HepG2 (cell line): ENCODE results near the gene ARPC3. TPM values are rescaled to one million over a fixed set of nuclear protein-coding genes. Genes with fewer than 3 reads are reported as not detected.

ENCODE experiments used
- ATAC-seq: fragments of 200-7000 bp; cut with Tn5 transposase; 3 replicates; pipeline ENCODE4 v1.9.1; 2020; ENCODE audit warnings: mild to moderate bottlenecking, moderate library complexity
- BruUV-seq: library from RNA; stranded (reverse); fragments of 400-500 nt; replicated peaks from 2 replicates; lab custom pipeline; 2021; lab: Mats Ljungman, UMichigan
- CTCF ChIA-PET: fragments of 300-600 bp; formaldehyde crosslinking; extraction: SDS; loops from one replicate; lab custom pipeline; 2021; ENCODE audit warnings: low total read pairs, inconsistent platforms, low intra/inter-chr PET ratio; lab: Yijun Ruan, JAX
- POLR2A ChIA-PET: fragments of 350-600 bp; sonication (Branson Sonifier 250); formaldehyde crosslinking; loops from one replicate; lab custom pipeline; 2020; ENCODE audit warnings: antibody characterized with exemption, inconsistent platforms; lab: Yijun Ruan, JAX
- DNase-seq: peaks from one replicate; pipeline ENCODE4 v3.0.0-alpha.2; 2015; ENCODE audit warnings: low spot score
- FAIRE-seq: peaks from 3 replicates; lab custom pipeline; 2011; peaks lifted over from hg19 to GRCh38; lab: Jason Lieb, UNC
- H2AFZ ChIP-seq: one replicate; pipeline ENCODE4 v1.6.1; 2011; ENCODE audit warnings: low read length, inconsistent platforms
- H3K27ac ChIP-seq: fragments of 300-600 bp; 3 replicates; pipeline ENCODE4 v1.8.0; 2011; ENCODE audit warnings: mixed run types, mild to moderate bottlenecking, mixed read lengths, low read length, inconsistent platforms; ENCODE audit not compliant: insufficient read depth; ENCODE audit errors: extremely low read length
- H3K27me3 ChIP-seq, 2 experiments: fragments of 200-600 bp in 1 of 2; 2 replicates in 1 of 2; 3 replicates in 1 of 2; pipeline versions ENCODE4 v1.6.0 to v1.8.0; 2011; ENCODE audit warnings: low read length in 2 of 2, mild to moderate bottlenecking in 2 of 2, moderate library complexity in 2 of 2, inconsistent platforms in 1 of 2; ENCODE audit not compliant: insufficient read depth in 2 of 2, control insufficient read depth in 1 of 2
- H3K36me3 ChIP-seq, 2 experiments: fragments of 200-600 bp in 1 of 2; replicated peaks in 1 of 2; 2 replicates in 1 of 2; 3 replicates in 1 of 2; pipeline versions ENCODE4 v1.5.1 to v1.8.0; 2011; ENCODE audit warnings: low read length in 2 of 2, inconsistent platforms in 1 of 2; ENCODE audit not compliant: insufficient read depth in 2 of 2, control insufficient read depth in 1 of 2
- H3K4me1 ChIP-seq: 2 replicates; pipeline ENCODE4 v1.5.1; 2012; ENCODE audit warnings: low read length, inconsistent platforms; ENCODE audit not compliant: insufficient read depth
- H3K4me2 ChIP-seq: 2 replicates; pipeline ENCODE4 v1.6.0; 2011; ENCODE audit warnings: low read depth, low read length, inconsistent platforms
- H3K4me3 ChIP-seq, 3 experiments: fragments of 200-600 bp in 1 of 3; sonication (generic), shearing (Covaris generic) in 1 of 3; replicated peaks in 1 of 3; 2 replicates each; pipeline ENCODE4 v1.5.1; 2011 to 2016; ENCODE audit warnings: low read length in 3 of 3, inconsistent platforms in 2 of 3, low read depth in 2 of 3, mild to moderate bottlenecking in 2 of 3, control low read depth in 1 of 3, mixed read lengths in 1 of 3; ENCODE audit not compliant: insufficient read depth in 1 of 3
- H3K79me2 ChIP-seq: one replicate; pipeline ENCODE4 v1.6.1; 2011; ENCODE audit warnings: low read length, inconsistent platforms; ENCODE audit not compliant: insufficient read depth
- H3K9ac ChIP-seq: 2 replicates; pipeline ENCODE4 v1.6.0; 2011; ENCODE audit warnings: mild to moderate bottlenecking, low read depth, low read length, inconsistent platforms; ENCODE audit not compliant: insufficient read depth
- H3K9me3 ChIP-seq: 2 replicates; pipeline ENCODE4 v1.5.1; 2012; ENCODE audit warnings: mild to moderate bottlenecking, low read length
- H4K20me1 ChIP-seq: 2 replicates; pipeline ENCODE4 v1.6.0; 2011; ENCODE audit warnings: inconsistent platforms, mild to moderate bottlenecking, low read length, moderate library complexity; ENCODE audit not compliant: insufficient read depth
- HDAC1 ChIP-seq: sonication (generic); formaldehyde crosslinking; IDR thresholded peaks from 2 replicates; pipeline ENCODE4 v1.5.1; 2020; ENCODE audit warnings: mild to moderate bottlenecking, missing genetic modification reagents
- ONECUT2 ChIP-seq: sonication (generic); formaldehyde crosslinking; IDR thresholded peaks from 2 replicates; pipeline ENCODE4 v1.4.0; 2020; ENCODE audit warnings: missing genetic modification reagents
- PHF8 ChIP-seq: sonication (generic); formaldehyde crosslinking; IDR thresholded peaks from 2 replicates; pipeline ENCODE4 v1.5.0; 2020; ENCODE audit warnings: missing genetic modification reagents
- RELA ChIP-seq: sonication (generic); formaldehyde crosslinking; IDR thresholded peaks from 2 replicates; pipeline ENCODE4 v1.4.0; 2020; ENCODE audit warnings: missing genetic modification reagents
- SP5 ChIP-seq: IDR thresholded peaks from 2 replicates; pipeline ENCODE4 v1.6.1; 2016; ENCODE audit warnings: low read depth, borderline replicate concordance
- ZBTB8A ChIP-seq: sonication (generic); formaldehyde crosslinking; IDR thresholded peaks from 2 replicates; pipeline ENCODE4 v1.4.0; 2020; ENCODE audit warnings: mild to moderate bottlenecking, low read depth, missing genetic modification reagents, borderline replicate concordance
- ZNF350 ChIP-seq: sonication (generic); formaldehyde crosslinking; IDR thresholded peaks from 2 replicates; pipeline ENCODE4 v1.4.0; 2020; ENCODE audit warnings: mild to moderate bottlenecking, low read depth, missing genetic modification reagents, borderline replicate concordance
- WGBS: methylation state at CpG from one replicate; pipeline ENCODE4 v1.1.6; 2017; ENCODE audit warnings: low lambda C conversion rate; 5-methylcytosine and 5-hydroxymethylcytosine counted together
- in situ Hi-C: cut with HindIII; loops from 2 replicates; pipeline ENCODE4 v1.10.0; 2017; ENCODE audit warnings: low pct_unique_long_range_greater_than_20kb; ENCODE audit not compliant: extremely low pct_ligation_motif_present
- intact Hi-C: fragments of 100-400 bp; cut with micrococcal nuclease; formaldehyde crosslinking; loops from one replicate; pipeline ENCODE4 v1.10.0; 2022; ENCODE audit not compliant: unreplicated experiment
- polyA plus RNA-seq, 8 experiments: library from polyadenylated mRNA; depleted of rRNA in 3 of 8; stranded (reverse) in 7 of 8; unstranded in 1 of 8; fragments of >200 nt; fragmentation: Illumina TruSeq in 4 of 8; extraction: Trizol in 4 of 8; gene quantifications; 2 replicates each; pipeline versions ENCODE4 v1.2.1 to v1.2.3, GENCODE V29; 2011 to 2016; ENCODE audit warnings: low read depth in 4 of 8, missing spikeins in 1 of 8, mixed read lengths in 1 of 8; ENCODE audit not compliant: insufficient read depth in 1 of 8
- total RNA-seq, 5 experiments: library from RNA; depleted of rRNA; stranded (reverse); fragments of >200 nt; fragmentation: Illumina TruSeq; extraction: Trizol; gene quantifications; 2 replicates each; pipeline ENCODE4 v1.2.3, GENCODE V29; 2016; ENCODE audit warnings: low read depth in 1 of 5

The ARPC3 gene
- total and polyA plus RNA-seq, 2 of the 13 experiments (the other 11 are each of a cell fraction or from before 2014, with no cell fraction given) = 32.7 to 234 TPM

DNA sequence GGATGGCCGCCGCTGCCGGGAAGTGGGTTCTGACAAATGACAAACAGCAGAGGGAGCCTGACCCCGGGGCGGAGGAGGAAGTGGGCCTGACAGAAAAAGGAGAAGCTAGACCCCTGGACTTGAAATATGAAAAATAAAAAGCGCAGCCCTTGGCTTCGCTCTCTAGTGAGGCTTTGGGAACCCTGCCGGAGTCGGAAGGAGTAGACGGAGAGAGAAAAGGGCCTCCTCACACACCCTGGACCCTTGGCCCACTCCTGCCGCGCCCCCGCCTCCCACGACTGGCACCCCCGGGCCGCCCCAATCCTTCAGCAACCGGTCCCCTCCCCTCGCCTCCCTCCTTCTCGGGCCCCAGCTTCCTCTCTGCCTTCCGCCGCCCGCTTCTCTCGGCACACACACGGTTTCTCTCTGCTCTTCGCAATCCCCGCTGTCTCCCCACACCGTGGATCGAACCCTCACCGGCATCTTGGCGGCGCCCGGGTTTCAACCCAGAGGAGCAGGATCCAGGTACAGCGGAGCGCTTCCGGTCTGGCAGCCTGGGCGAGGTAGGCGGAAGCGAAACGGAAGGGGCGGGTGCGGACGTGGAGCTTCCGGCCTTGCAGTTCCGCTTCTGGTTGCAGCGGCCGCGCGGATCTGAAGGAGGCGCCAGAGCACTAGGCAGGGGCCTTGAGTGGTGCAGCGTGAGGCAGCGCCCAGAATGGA, at the start of gene ARPC3 (continued):
- peak; percentile 93 for TF ChIP-seq ZNF350 (CRISPR knock-in tag)
- no peak; the same call in 1 of the 2 replicates for TF ChIP-seq ONECUT2
- TF ChIP-seq RELA (CRISPR knock-in tag) = peak; percentile 85; the same call in 1 of the 2 replicates
- TF ChIP-seq HDAC1 (CRISPR knock-in tag) = no peak

DNA sequence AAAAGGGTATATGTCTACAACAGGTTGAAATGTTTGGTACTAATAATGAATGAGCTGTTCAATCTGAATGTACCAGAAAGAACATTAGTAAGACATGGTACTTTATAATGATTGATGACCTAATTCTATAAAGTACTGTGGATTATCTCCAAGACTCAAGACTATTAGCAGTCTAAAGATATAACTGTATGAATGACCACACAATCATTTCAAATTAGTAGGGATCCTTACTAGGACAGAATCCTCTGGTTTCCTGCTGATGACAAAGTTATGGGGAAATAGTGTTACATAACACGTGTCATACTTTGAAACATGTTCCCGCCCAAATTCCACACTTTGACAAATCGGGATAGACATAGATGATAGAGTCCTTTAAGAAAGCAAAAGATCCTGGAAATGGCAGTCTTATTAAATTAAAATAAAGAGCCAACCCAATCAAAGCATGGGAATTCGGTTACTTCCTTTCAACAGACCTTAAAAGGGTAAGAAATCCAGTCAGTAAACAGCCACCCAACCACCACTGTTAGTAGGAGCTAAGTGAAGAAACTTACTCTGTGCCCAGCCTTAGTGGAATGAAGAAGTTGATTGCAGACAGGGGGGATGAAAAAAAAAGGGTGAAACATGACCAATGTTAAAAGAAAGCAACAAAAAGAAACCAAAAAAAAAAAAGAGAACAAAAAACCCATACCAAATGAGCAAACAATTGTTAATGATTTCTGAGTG, 49.0 kb upstream of the ARPC3 start:
- H4K20me1 ChIP-seq = no peaks in the 10 kb centered on the region; the same call in none of the 2 replicates
- H3K27ac ChIP-seq = no peak overlapping the region
- no peaks in the 10 kb centered on the region for H3K9me3 ChIP-seq
- H3K4me2 ChIP-seq = peak overlapping the region; percentile 18; the same call in 1 of the 2 replicates
- H2AFZ ChIP-seq = no peak overlapping the region
- no peak overlapping the region; a peak in 1 of 6 replicates for H3K4me3 ChIP-seq
- DNase-seq (peak; percentile 10), FAIRE-seq (no peak), ATAC-seq (no peak)
- intact Hi-C loops = no loop called here
- TF ChIP-seq ZBTB8A (CRISPR knock-in tag) (no peak), SP5 (0 out of 2 replicates have a peak, but pooled peaks have one; percentile 31), PHF8 (CRISPR knock-in tag) (no peak)
- ChIA-PET POLR2A (interaction anchor here (3.8 kb wide), 1 partner anchor 30 kb away, joined by 36 read pairs; the partner anchor contains the start of genes FAM216A and GPN3), CTCF (no interaction called here)
- peaks cover 0 to 3% of the 10 kb centered on the region in 2 experiments; a peak in 1 of 5 replicates for H3K27me3 ChIP-seq
- WGBS = 70% methylated on average over 4 of the region's 4 CpGs
- peaks cover 30% of the 10 kb centered on the region for H3K4me1 ChIP-seq
- peak overlapping the region; percentile 26; the same call in 1 of the 2 replicates for H3K9ac ChIP-seq
- in situ Hi-C loops = no loop called here
- peaks cover 3 to 21% of the 10 kb centered on the region in 2 experiments; a peak in 3 of 5 replicates for H3K36me3 ChIP-seq
- peaks cover 41% of the 10 kb centered on the region for H3K79me2 ChIP-seq
- BruUV-seq = no TSS peak
